GM19455 (cell line): Measurements from ENCODE around the gene RAP1B.

Experiments
- ATAC-seq: cut with Tn5 transposase; IDR thresholded peaks from one replicate; pipeline ENCODE4 v1.9.1; 2021; ENCODE audit not compliant: unreplicated experiment

Gene RAP1B

DNA sequence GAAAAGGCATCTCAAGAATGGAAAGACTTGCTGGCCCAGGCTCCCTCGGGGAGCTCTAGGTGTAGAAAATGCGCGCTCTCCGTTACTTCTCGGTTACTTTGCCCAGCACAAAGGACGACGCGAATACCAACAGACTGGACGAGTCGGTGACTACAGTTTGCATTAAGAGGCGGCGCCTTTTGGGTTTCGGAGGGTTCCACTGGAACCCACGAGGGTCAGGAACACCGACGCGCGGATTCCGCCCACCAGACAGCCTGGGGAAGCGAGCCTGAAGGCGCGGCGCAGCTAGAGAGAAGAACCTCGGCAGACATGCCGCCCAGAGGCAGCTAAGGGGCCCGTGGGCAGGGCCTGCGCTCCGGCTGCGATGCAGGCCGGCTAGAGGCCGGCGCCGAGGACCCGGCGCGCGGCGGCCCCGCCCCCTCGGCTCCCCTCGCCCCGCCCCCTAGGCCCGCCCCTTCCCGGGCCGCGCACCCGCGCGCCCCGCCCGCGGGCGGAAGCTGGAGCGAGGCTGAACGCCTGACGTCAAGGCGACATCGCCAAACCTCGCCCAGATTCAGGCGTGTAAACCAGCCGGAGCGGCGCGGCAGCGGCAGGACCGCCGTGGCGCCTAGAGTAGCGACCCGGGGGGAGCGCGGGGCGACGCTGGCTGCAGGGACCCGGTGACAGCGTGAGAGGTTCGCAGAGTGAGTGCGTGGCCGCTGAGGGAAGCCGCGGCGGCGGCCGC is at the start of gene RAP1B:
TSS of gene RAP1B (plus strand) at position 530 of the 724 bp plus-strand sequence. CDS start 37,826 bp downstream, outside the sequence.
- ATAC-seq, result peak; percentile 83

DNA sequence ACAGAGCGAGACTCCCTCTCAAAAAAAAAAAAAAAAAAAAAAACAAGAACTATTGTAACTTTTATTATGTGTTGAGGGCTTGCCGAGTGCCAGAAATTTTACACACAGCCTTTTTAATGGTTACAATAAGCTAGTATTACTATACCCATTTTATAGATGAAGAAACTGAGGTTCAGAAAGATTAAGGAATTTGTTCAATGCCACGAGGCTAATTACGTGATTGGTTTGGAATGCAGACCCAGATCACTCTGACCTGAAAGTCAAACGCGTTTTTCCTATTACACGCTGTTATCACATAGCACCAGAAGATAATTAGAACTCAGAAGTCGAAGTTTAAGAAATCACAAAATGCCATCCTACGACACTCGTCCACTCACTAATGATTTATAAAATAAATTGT is 48.9 kb upstream of the RAP1B start:
- no peak for ATAC-seq

DNA sequence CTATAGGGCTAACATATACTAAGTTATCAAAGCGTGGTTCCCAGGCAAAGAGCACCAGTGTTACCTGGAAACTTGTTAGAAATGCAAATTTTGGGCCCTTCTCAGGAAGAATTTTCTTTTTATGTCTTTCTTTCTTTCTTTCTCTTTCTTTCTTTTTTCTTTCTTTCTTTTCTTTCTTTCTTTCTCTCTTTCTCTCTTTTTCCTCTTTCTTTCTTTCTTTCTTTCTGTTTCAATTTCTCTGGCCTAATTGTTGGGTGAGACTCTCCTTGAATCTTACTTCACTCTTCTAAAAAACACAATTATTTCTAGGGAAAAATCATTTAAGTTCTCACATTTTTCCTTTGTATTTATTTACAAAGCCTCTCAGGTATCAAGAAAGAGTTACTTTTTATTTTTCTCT is 46.5 kb upstream of the RAP1B start:
- ATAC-seq, result no peak

DNA sequence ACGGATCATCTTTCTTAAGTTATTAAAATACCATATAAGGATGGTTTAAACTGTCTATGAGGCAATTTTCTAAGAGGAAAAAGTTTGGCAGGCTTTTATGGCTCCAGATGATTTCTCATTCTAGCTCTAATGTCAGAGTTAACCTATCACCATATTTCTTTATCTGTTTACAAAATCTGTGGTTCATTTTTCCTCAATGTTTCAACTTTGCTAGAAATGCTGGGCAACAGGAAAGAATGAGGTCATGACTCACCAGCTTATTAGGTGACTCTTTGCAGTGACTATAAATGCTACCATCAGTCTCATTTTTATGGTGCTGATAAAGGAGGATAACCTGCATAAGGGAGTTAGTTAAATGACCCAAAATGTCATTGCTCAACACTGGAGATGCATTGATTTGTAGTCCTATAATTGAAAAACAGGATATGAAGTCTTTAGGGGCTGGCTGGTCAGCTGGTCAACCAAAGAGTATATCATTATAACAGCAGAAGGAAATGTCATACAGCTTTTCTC is 45.3 kb upstream of the RAP1B start:
- ATAC-seq, result no peak

DNA sequence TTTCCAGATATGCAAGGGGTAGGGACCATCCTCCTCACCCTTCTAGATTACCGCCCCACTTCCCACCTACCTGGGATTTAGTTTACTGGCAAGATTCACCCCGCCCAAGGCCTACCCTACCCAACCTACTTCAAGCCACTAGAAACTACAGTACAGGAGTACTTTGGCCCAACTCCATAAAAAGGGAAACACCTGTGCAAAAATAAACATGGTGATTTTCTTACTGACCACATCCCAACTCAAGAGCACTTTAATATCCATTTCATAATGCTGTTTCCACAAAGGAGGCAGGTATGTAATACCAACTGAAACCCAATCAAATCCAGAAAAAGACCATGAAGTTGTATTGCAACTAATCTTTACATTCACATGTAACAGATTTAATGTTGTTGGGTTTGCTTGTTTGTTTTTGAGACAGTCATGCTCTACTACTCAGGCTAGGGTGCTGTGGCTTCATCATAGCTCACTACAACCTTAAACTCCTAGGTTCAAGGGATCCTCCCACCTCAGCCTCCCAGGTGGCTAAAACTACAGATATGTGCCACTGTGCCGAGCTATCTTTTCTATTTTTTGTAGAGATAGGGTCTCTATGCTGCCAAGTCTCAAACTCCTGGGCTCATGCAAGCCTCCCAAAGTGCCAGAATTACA is 41.7 kb upstream of the RAP1B start:
- ATAC-seq, result no peak

DNA sequence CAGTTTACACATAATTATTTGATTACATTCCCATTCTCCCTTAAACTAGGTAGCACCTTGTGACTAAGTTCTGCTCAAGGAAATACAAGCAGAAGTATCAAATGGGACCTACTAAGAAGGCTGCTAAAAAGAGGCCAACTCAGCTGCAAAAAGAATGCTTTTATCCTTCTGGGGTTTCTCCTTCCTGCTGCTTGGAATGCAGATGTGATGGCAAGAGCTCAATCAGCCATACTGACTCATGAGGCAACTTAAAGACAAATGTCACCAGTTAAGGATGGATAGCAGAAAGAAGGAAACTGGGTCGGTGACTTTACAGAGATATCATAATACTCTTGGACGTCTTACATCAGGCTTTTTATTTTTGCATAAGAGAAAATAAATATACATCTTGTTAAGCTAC is 38.0 kb upstream of the RAP1B start:
- no peak for ATAC-seq

DNA sequence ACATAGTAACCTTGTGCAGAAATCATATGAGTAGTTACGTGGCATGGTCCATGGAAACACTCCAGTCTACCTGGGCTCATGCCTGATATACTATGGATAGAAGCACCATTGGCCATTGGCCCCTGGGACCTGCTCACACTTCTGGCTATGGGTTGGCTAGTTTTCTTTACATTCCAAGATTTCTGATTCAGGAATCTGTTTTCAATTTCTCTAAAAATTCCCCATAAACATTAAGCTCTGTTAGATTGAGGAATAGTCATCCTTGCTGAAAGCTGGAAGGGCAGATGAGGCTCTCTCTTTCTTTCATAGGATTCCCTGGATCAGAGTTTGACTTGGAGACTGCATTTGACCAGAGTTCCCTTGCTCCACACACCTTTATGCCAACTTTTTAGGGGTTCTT is 37.3 kb upstream of the RAP1B start:
- no peak for ATAC-seq

DNA sequence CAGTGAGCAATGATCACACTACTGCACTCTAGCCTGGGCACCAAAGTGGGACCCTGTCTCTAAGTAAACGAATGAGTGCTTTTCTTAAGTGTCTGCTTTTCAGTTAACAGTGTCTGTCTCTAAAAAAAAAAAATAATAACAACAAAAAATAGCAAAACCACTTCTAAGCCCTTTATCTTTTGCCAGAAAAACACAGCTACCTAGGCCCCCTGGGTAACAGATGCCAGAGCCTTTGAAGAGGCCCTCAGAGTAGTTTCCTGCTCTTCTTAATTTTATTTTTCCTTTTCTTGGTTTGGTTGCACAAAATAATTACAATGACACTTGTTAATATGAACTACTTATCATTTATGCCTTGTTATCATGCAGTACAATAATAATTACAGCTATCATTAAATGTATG is 32.8 kb upstream of the RAP1B start:
- no peak for ATAC-seq

DNA sequence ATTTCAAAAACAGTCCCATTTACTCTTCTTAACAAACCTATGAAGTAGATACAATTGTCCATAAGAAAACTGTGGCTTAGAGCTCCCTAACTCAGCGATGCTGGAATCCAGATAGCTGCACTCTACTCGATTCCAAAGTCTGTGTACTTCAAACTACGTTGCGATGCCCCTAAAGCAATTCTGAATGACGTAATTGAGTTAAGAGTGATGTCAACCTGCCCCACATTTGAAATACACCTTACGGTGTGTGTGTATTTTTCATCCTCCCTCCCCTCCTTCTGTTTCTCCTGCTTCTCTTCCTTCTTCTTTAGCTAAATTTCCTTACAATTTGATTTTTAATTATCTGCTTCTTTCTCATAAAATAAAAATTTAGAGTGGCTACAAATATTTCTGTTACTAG is 31.9 kb upstream of the RAP1B start:
- ATAC-seq, result no peak

DNA sequence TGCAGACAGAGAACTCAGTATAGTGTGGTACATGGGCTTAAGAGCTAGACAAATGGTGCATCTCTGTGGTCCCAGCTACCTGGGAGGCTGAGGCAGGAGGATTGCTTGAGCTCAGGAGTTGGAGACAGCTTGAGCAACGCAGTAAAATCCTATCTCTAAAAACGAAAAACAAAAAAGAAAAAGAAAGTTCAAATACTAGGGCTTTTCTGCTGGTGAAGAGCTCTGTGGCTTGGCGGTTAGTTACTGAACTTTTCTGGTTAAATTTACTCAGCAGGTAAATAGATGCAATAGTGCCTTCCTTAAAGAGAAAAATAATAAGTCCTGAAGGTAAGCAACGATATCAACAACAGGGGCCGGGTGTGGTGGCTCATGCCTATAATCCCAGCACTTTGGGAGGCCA is 31.4 kb upstream of the RAP1B start:
- no peak for ATAC-seq

DNA sequence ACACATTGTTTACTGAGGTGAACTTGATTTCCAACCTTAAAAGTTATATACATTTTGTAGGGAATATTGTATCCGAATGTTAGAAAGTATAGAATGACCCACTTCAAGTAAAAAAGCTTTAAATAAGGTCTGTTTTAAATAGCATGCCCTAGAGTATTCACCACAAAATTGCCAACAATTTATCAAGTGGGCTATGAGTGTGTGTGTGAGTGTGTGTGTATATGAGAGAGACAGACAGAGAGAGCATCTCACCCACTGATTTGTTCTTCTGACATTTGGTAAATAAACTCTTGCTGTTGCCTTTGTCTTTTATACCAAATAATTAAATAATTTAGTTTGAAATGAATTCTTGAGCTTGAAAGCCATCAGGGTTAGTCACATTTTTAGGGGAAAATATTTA is 29.8 kb upstream of the RAP1B start:
- ATAC-seq, result no peak

DNA sequence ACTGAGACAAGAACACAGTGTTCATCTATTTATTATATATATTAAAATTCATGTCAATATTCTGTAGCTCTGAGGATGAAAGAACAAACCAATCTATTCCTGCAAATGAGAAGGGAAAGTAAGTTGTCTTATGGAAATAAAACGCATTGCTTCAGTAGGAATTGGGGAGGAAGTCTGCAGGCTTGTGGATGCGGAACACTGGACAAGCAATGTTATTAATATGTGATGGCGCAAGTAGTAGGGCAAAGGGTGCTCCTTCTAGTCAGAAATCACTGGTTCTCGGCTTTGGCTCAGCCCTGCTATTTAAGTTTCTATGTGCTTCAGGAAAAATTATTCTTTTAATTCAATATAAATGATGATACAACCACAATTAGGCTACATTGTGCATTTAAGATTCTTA is 28.8 kb upstream of the RAP1B start:
- ATAC-seq, result no peak

DNA sequence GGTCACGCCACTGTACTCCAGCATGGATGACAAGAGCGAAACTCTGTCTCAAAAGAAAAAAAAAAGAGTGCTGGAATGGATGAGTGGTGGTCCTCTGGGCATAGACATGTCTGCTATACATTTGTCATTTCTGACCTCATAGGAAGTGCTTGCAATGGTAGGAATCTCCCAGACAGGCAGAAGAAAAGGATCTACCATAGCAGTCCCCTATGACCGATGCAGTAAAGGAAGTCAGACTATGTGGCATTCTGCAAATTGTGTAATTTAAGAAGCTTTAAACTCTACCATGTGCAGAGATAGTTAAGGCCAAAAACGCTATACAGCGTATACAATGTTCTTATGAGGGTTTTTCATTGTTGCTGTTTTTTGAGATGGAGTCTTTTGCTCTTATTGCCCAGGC is 24.7 kb upstream of the RAP1B start:
- no peak for ATAC-seq

DNA sequence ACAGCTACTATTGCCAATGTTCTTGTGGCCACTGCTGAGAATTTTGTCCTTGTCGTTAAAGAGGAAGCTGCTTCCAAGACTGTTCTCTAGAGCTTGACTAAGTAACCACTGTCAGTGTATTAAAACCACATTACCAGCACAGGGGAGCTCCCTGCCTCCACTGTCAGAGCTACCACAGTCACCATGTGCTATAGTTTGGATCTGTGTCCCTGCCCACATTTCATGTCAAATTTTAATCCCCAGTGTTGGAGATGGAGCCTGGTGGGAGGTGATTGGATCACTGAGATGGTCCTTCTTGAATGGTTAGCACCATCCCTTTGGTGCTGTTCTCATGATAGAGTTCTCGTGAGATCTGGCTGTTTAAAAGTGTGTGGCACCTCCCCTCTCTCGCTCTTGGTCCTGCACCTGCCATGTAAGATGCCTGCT is 23.2 kb upstream of the RAP1B start:
- peak; percentile 65 for ATAC-seq

DNA sequence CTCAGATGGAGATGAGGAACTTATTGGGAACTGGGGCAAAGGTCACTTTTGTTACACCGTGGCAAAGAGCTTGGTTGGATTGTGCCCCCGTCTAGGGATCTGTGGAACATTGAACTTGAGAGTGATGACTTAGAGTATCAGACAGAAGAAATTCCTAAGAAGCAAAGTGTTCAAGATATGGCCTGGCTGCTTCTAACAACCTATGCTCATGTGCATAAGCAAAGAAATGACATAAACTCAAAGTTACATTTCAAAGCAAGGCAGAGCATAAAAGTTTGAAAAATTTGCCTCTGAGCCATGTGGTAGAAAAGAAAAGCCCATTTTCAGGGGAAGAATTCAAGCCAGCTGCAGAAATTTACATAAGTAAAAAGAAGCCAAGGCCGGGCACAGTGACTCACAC is 21.5 kb upstream of the RAP1B start:
- no peak for ATAC-seq

DNA sequence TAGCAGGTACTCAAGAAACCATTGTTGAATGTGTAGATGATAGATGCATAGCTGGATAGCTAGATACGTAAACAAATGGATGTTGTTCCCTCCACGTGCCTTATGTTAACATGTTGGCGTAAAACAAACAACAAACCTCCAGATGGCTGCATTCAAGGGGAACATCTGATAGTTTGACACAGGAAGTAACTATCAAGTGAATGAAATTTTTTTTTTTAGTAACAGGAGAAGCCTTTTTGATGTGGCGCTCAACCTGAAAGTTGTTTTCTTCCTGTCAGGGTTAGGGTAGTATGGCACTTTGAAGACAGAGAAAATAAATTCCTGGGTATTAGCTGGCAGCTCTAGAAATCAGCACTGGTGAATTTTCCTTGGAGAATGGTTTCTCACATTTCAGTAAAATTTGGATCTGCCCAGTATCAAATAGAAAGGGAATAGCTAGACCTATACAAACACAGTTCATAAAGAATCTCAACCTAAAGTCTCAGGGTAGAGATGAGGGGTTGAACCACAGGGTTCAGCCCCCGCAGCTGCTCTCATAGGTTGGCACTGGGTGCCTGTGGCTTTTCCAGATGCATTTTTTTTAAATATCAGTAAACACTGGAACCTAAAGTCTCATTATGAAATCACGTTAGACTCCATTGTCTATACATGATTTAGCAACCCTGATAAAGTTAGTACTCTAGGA is 18.8 kb upstream of the RAP1B start:
- no peak for ATAC-seq

DNA sequence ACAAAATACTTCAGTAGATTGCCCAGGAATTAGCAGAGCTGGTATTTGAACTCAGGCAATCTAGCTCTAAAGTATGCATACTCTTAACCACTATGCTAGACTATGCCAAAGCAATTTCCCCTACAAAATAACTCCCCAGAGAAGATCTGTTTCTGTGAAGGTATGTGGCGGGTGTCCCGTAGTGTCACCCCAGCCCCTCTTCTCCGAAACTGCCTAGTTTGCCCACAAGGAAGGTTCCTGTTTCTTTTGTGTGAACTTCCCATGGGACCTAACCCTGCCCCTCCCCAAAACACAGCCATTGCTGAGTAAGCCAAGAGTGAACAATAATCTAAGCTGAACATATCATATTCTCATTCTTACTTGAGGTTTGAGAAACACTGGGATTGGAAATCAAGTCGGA is 15.5 kb upstream of the RAP1B start:
- no peak for ATAC-seq

DNA sequence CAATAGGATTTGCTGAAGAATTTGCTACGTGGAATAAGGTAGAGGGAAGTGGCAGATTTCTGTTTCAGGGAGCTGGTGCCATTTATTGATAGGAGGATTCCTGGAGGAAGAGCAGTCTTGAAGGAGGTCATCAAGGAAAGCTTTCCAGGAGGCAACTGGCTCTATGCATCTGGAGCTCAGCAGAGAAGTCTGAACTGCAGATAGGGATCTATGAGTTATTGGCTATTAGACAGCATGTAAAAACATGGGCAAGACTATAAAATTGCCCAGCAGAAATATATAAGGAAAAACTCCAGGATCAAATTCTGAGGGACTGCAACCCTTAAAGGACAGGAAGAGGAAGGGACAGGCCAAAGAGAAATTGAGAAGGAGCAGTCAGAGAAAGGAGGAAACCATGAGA is 8.9 kb upstream of the RAP1B start:
- no peak for ATAC-seq

DNA sequence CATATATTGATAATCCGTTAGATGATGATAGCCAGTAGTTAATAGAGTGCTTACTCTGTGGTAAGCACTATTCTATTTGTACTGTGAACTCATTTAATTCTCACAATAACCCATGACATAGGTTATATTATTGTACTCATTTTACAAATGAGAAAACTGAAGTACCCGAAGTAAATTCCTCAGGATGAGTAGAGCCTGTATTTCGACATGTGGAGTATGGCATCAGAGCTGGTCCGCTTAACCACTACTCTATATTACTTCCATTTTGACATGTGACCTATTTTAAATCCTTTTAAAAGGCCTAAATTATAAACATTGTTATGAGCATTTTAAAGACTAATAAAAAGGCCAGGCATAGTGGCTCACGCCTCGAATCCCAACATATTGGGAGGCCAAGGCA is 8.0 kb upstream of the RAP1B start:
- no peak for ATAC-seq

DNA sequence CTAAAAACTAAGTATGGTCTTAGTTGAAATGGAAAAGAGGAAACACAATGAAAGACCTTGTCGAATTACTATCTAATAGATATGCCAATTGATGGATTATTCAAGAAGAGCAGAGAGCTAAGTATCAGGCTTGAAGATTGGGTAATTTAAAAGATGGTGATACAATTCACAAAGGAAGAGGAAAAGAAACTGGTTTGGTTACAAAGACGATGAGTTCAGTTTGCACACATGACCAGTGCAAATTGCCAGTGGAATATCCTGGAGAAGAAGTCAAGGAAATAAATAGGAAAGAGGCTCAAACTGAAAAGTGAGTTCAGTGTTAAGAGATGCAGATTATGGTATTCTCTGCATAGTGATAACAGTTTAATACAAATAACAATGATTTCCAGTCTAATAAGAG is 2.5 kb upstream of the RAP1B start:
- no peak for ATAC-seq

DNA sequence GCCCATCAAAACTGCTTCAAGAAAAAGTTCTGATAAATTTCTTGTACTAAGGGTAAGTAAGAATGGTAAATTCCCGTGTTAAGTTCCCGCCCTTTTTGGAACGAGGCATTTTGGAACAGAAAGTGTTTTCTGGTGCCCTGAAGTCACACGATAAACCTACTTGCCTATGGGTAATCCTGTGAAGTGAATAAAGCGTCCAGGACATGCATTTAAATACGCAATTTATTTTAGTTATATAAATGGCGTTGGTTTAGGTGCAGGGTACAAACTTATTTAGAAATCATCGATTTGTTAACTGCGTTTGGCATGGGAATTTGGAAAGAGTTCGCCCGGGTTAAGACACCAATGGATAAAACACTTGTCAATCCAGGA is 715 bp upstream of the RAP1B start:
- ATAC-seq, result no peak
